Measurements from ENCODE around the gene COL20A1.

- TF ChIP-seq PATZ1 (CRISPR knock-in tag; IDR thresholded peaks at IDR 0.05; ENCODE audit: borderline replicate concordance) (no peak), ZNF8 (CRISPR knock-in tag; IDR thresholded peaks at IDR 0.05) (no peak), CSRNP3 (CRISPR knock-in tag; IDR thresholded peaks at IDR 0.05) (no peak), TCF4 (CRISPR knock-in tag; IDR thresholded peaks at IDR 0.05; ENCODE audit: borderline replicate concordance) (no peak), ISL1 (CRISPR knock-in tag; IDR thresholded peaks at IDR 0.05) (no peak), OSR1 (CRISPR knock-in tag; IDR thresholded peaks at IDR 0.05) (no peak), ZFP30 (CRISPR knock-in tag; IDR thresholded peaks at IDR 0.05) (no peak), ZC3H10 (CRISPR knock-in tag; IDR thresholded peaks at IDR 0.05) (no peak), CSDC2 (CRISPR knock-in tag; IDR thresholded peaks at IDR 0.05) (no peak), SNAI2 (CRISPR knock-in tag; IDR thresholded peaks at IDR 0.05) (no peak), CREB5 (CRISPR knock-in tag; IDR thresholded peaks at IDR 0.05; ENCODE audit: low read depth) (no peak), ESRRG (CRISPR knock-in tag; IDR thresholded peaks at IDR 0.05) (no peak), BACH2 (CRISPR knock-in tag; IDR thresholded peaks at IDR 0.05; ENCODE audit: borderline replicate concordance) (no peak), RARB (CRISPR knock-in tag; IDR thresholded peaks at IDR 0.05) (no peak)
Observed at GRCh38 chr20:63290136-63290676, 2.8 kb upstream of the COL20A1 start.
